Astrocyte of the cerebellum (primary cell): ENCODE data around the gene GLI2.

Experiments
- DNase-seq: peaks from one replicate; pipeline ENCODE4 v3.0.0-alpha.2; 2011; ENCODE audit warnings: low read depth
- H3K4me3 ChIP-seq: 2 replicates; pipeline ENCODE4 v1.5.1; 2011; ENCODE audit warnings: mild to moderate bottlenecking, low read depth, low read length, moderate library complexity
- CTCF ChIP-seq: IDR thresholded peaks from 2 replicates; pipeline ENCODE4 v1.5.1; 2012; ENCODE audit warnings: low read length, low read depth, moderate library complexity, mild to moderate bottlenecking; ENCODE audit errors: missing control alignments
- in situ Hi-C: cut with HindIII; loops from 2 replicates; pipeline ENCODE4 v1.10.0; 2017; ENCODE audit warnings: low sequenced_read_pairs

The GLI2 gene

GRCh38 chr2:120692691-120693090, 43.0 kb upstream of the GLI2 start:
- no peak for TF ChIP-seq CTCF
- DNase-seq, result no peak
- in situ Hi-C loops, result no loop called here
- no peak overlapping the region for H3K4me3 ChIP-seq

- in situ Hi-C loops, result no loop called here
- TF ChIP-seq CTCF, result no peak
- no peak for DNase-seq
- H3K4me3 ChIP-seq, result no peak overlapping the region
Measured at GRCh38 chr2:120693121-120693520, 42.5 kb upstream of the GLI2 start.

GRCh38 chr2:120694034-120694433, 41.6 kb upstream of the GLI2 start:
- TF ChIP-seq CTCF, result no peak
- no peak overlapping the region for H3K4me3 ChIP-seq
- no peak for DNase-seq
- in situ Hi-C loops, result no loop called here

- no peak for DNase-seq
- in situ Hi-C loops, result no loop called here
- no peak for TF ChIP-seq CTCF
- H3K4me3 ChIP-seq, result no peak overlapping the region
Measured at GRCh38 chr2:120697471-120697870, 38.2 kb upstream of the GLI2 start.

- no peak for DNase-seq
- in situ Hi-C loops, result no loop called here
- no peak for TF ChIP-seq CTCF
- no peak overlapping the region for H3K4me3 ChIP-seq
Measured at GRCh38 chr2:120699292-120699691, 36.4 kb upstream of the GLI2 start.

GRCh38 chr2:120700659-120701058, 35.0 kb upstream of the GLI2 start:
- in situ Hi-C loops, result loop anchor here (5.0 kb wide), 1 partner anchor 367 kb away; no protein-coding TSS in a partner anchor
- H3K4me3 ChIP-seq, result no peak overlapping the region
- no peak for TF ChIP-seq CTCF
- no peak for DNase-seq

GRCh38 chr2:120701096-120701495, 34.6 kb upstream of the GLI2 start:
- no peak for TF ChIP-seq CTCF
- in situ Hi-C loops, result loop anchor here (5.0 kb wide), 1 partner anchor 366 kb away; no protein-coding TSS in a partner anchor
- no peak overlapping the region for H3K4me3 ChIP-seq
- DNase-seq, result no peak
